GM18873 (cell line): ENCODE measurements around the gene SAMD4A.

Experiments
- ATAC-seq: cut with Tn5 transposase; IDR thresholded peaks from one replicate; pipeline ENCODE4 v1.9.1; 2021; ENCODE audit warnings: mild to moderate bottlenecking, moderate library complexity, moderate number of reproducible peaks; ENCODE audit not compliant: unreplicated experiment, low FRiP score

The SAMD4A gene

DNA sequence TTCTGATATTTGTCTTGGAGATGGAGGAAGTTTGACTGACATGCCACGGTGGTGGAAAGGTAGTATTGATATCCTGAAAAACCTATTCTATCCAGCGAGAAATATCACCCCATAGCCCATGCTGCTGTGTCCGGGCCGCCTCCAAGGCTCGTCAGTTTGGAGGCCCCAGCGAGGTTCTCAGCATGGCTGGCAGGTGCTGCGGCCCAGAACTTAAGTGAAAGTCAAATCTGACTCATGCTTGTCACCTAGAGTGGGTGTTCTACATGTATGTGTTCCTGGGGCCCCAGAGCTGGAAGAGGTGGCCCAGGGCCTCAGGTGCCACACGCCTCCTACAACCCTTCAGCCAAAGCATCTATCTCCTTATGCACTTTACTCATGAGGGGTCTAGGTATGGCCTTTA is 242.8 kb downstream of the SAMD4A start:
- ATAC-seq: no peak

DNA sequence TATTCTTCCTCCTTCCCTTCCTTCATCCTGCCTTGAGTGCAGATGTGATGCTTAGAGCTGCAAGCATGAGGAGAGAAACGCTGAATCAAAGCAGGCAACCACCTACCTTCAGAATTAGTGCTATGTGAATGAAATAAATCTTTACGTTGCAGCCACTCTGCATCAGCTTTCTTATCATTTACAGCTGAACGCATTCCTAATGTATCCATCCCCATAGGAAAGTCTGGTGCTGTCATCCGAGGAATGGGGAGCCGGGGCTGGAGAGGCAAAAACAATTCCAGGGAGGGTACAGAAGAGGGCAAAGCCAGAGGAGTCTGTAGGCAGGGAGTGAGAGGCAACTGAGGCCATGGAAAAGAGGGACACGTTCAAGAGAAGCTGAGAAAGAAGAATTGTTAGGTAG is 245.7 kb downstream of the SAMD4A start:
- no peak for ATAC-seq

DNA sequence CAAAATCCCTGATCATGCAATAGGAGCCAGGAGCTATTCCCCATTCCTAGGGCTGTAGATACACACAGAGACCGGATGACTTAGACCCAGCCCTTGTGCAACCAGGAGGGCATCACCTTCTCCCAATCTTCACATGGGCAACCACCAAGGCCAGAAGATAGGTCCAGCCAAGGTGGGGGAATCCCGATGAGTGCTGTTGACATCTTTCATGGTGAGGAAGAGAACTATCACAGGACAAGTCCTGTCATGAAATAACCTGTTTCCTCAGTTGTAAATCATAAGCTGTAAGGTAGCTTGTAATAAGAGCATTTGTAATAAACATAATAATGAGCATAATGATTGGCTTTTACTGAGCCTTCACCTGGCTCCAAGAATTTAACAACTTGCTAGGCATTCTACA is 246.2 kb downstream of the SAMD4A start:
- ATAC-seq: no peak

DNA sequence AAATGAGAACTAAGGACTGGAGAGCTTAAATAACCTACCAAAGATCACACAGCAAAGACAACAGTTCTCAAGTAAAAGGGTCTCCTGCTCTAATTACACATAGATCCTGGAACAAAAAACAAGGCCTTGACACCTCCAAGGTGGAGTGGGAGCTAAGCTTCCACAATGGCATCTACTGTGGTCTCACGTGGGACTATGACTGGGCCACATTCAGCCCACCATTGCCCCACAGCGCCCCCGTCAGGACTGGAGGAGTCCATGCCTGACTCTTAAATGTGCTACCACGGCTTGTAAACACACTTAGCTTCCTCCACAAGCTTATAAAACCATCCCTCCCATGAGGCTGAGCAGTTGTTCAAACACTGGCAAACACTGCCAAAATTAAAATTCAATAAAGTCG is 247.1 kb downstream of the SAMD4A start:
- ATAC-seq: no peak

DNA sequence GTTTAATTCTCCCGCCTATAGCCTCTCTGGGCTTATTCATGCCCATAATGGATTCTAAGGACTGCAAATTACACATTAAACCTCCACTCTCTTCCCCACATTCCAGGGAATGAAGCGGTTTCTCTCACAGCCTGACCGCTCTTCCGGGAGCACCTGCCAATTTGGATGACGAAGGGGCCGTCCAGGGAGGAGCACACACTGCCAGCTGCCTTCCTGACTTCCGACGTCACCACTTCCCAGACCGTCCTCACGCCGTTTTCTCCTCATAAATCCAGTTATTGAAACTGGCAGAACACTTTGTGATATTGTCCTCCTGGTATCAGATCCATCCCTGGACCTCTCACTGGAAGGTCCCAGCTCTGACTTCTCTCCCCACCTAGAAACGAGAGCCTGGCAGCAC is 248.1 kb downstream of the SAMD4A start:
- ATAC-seq: no peak

DNA sequence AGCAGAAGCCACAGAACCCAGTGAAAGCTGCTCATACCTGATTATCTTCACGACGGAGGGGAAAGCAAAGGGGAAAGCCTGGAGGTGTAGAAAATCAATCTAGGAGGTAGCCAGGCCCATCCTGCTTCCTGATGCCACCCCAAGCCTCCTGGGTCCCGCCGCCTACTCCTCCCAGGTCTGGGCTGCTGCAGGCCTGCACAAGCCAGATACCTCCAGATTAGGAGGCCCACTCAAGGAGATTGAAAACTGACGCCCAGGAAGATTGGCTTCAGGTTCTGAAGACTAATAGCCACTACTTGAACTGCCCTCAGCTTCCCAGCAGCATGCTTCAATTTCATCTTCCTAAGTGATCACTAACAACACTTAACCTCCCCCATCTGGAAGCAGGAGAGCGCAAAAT is 248.6 kb downstream of the SAMD4A start:
- ATAC-seq: no peak

DNA sequence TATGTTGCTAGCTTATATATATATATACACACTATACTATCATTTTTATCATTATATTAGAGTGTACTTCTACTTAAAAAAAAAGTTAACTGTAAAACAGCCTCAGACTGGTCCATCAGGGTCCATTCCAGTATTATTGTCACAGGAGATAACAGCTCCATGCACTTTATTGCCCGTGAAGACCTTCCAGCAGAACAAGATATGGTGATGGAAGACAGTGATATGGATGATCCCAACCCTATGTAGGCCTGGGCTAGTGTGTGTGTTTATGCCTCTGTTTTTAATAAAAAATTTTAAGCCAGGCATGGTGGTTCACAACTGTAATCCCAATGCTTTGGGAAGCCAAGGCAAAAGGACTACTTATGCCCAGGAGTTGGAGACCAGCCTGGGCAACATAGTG is 249.5 kb downstream of the SAMD4A start:
- ATAC-seq: no peak

DNA sequence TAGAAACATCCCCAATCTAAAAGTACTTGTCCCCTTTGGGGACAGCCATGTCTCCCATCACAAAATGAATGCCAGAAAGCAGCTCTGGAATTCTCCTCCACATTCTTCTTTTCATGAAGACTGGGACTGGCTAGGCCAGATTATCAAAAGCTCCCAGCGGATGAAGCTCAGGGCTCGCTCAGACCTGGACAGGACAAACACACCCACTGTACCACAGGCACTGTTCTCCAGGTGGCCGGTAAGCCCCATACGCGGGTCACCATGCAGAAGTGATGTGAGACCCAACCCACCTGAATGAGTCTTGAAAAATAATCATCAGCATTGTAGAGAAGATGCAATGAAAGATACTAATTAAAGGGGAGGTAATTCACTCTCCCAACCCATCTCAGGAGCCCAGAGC is 250.6 kb downstream of the SAMD4A start:
- no peak for ATAC-seq

DNA sequence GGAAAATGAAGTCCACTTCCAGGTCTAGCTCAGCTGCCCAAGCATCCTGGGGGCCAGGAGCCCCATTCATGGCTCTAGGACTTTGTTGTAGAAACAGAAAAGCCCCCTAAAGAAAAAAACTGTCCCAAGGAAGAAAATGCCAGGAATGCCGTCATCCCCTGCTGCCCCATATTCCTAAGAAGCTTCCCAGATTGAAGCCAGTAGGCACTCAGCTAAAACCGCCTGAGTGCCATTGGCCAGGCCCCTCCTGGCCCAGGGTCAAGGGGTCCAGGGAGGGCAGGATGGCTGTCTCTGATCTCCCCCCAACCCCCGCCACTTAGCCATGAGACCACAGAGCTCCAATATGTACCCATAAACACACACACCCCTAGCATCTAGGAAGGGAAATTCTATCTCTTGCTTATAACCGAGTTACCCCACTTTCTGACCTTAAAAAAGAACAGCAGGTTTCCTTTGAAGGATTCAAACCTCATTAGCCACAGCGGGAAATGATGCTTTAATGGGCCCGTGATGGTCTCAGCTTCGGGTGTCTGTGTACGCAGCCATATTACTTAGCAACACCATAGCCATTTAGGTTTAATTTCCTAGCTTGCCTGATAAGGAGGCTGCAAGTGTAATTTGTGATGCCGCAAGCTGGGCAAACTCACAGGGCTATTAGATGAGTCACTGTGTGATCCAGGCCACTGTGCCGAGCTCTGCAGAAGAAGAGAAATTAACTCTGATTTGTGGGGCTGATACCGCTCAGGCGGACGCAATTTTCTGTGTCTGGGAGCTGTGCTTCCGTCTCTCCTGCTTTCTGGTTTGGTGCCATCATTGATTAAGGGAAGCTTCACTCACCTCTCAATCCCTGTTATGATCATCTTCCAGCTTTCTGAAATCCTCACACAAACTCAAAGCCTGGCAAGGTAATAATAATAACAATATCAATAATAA is 251.5 kb downstream of the SAMD4A start:
- no peak for ATAC-seq

DNA sequence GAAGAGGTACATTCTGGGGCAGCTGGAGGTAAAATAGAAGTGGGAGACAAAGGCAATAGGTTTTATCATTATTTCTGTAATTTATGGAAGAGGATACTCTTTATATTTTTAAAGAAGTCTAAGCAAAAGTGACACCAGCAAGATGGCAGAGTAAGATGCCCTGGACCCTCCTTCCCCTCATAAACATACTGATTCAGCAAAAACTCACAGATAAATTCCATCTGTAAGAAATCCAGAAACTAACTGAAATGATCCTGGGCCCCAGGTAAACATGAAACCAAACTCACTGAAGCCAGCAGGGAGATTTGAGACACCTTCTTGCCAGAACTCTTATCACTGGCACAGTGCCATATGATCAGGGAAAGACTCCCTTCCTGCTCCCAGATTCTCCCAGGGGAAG is 255.8 kb downstream of the SAMD4A start:
- ATAC-seq: no peak

DNA sequence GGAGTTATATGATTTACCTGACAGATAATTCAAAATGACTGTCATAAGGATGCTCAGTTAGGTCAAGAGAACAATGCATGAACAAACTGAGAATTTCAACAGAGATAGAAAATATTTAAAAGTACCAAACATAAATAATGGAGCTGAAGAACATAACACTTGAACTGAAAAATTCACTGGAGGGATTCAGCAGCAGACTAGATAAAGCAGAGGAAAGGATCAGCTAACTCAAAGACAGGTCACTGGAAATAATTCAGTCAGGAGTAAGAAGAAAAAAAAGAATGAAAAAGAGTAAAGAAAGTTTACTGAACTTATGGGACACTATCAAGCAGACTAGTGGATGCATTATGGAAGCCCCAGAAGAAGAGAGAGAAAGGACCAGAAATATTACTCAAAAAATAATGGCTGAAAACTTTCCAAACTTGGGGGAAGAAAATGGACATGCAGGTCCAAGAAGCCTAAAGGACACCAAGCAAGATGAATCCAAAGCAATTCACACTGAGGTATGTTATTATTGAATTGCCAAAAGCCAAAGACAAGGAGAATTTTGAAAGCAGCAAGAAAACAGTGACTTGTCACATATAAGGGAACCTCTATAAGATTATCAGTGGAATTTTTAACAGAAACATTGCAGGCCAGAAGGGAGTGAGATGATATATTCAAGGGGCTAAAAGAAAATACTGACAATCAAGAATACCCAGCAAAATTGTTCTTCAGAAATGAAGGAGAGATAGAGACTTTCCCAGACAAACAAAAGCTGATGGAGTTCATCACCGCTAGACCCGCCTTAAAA is 257.0 kb downstream of the SAMD4A start:
- ATAC-seq: no peak

DNA sequence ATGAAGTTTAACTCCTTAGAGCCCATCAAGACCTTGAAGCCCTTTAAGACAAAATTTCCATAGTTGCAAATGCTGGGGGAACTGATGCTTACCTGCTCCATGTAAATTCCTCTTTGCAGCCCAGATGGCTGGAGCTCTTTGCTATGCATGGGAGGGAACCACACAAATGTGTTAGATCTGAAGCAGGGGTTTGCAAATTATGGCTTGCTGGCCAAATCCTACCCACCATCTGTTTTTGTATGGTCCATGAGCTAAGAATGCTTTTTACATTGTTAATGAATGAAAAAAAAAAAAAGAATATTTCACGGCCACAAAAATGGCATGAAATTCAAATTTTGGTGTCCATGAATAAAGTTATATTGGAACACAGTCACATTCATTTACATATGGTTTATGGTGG is 261.1 kb downstream of the SAMD4A start:
- ATAC-seq: no peak

DNA sequence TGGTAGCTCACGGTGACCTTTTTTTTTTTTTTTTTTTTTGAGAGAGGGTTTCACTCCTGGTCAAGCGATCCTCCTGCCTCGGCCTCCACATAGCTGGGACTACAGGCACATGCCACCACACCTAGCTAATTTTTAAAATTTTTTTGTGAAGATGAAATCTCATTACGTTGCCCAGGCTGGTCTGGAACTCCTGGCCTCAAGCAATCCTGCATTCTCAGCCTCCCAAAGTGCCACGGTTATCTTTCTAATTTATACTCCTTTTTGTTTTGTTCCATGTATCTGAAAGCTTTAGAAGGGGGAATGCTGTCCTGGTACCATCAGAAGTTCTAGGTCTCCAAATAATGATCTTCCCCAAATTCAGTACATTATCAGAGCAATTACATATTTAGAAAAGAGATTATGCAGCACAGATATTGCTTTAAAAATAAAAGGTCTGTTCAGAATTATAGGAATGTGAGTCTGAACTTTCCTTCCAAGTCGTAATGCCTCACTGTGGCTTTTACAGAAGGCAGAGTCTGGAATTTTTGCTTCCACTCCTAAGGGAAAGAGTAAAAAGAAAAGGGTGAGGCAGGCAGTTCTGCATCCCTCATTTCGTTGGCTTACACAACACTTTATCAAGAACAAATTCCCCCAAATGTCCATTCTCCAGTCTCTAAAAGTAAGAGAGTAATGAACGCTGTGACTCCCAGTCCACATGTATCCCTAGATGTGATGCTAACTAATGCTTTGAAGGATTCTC is 262.7 kb downstream of the SAMD4A start:
- ATAC-seq: no peak

DNA sequence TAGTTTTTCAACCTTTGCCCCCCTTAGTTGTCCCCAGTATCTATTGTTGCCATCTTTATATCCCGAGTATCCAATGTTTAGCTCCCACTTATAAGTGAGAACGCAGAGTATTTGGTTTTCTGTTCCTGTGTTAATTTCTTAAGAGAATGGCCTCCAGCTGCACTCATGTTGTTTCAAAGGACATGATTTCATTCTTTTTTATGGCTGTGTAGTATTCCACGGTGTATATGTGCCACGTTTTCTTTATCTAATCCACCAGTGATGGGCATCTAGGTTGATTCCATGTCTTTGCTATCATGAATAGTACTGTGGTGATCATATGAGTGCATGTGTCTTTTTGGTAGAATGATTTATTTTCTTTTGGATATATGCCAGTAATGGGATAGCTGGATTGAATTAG is 263.7 kb downstream of the SAMD4A start:
- no peak for ATAC-seq

DNA sequence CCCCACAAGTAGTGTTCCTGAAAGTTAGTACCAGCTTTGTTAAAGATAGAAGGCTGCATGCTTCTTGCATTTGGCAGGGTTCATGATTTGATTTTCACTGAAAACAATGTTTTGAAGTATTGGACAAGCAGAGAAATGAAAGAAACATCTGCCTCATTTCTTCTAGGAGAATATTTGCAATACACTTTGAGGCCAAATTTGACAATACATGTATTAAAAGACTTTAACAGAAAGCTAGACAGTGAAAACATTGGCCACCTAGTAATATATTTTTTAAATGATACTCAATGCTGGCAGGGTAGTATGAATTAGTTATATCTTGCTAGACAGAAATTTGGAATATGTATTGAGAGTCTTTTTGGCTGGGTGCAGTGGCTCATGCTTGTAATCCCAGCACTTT is 267.2 kb downstream of the SAMD4A start:
- ATAC-seq: no peak

DNA sequence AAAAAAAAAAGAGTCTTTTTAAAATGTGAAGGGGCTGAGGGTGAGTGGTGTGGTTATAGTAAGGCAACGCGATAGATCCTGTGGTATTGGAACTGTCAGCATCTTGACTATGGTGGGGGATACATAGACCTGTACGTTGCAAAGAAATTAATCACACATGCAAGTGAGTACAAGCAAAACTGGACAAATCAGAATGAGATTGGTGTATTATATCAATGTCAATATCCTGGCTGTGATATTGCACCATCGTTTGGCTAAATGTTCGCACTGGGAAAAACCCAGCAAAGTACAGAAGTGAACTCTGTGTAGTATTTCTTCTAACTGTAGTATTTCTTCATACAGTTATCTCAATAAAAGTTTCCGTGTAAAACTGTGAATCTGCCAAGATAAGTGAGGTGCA is 267.8 kb downstream of the SAMD4A start:
- no peak for ATAC-seq

DNA sequence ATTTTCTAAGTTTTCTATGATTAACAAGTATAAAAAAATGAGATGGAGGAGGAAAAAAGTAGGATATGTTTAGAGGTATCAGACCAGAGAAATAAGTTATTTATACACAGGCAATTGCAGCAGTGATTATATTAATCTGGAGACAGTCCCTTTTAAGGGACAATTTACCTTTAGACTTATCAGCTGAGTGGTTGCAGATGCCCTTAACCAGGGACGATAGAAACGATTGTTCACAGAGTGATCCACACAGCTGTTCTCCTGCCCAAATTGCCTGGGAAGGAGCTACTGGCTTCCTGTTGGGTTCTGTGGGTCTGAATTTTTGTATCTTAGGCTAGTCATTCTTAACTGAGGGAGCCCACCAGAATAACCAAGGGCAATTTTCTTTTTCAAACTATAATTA is 269.3 kb downstream of the SAMD4A start:
- no peak for ATAC-seq

DNA sequence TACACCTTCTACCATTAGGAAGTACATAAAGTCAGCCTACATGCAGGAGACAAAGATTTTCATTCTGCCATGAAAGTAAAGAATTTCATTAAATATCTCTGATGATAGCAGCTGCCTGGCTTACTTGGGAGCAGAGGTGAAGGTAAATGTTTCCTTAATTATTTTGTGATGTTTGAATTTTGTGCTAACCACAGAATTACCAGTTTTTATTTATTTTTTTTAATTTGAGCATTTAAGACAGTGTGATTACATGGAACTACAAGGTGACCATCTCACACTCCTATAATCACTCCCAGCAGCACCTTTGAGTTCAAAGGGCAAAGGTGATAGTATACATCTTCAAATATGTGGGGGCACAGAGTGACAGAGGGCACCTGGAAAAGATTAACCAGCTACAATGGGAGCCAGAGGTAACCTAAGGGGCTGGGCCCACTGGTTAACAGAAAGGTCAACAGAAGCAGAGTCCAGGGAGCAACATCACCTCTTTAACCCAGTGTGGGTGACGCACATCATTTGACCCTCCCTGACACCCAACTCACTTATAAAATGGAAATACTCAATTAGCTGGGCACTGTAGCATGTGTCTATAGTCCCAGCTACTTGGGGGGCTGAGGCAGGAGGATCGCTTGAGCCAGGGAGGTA is 270.7 kb downstream of the SAMD4A start:
- ATAC-seq: no peak

DNA sequence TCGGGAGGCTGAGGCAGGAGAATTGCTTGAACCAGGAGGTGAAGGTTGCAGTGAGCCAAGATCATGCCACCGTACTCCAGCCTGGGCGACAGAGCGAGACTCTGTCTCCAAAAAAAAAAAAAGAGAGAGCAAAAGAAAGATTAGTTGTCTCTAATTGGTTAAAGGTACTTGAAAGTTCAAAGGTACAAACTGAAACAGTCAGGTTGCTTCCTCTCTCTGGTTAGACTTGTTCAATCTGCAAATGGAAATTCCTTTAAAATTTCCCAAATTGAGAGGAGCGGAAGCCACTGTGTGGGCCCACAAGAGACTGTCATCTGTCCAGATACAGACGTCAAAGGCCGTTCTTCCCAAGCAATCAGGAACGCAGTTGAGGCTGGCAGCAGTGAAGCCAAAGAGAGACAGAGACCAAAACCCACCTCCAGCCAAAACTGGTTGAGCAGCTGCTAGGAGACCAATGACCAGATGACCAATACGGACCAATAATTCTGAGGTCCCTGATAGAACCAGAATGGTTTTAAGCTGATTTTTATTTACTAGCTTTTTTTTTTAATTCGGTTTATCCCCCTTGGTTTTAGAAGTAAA is 272.1 kb downstream of the SAMD4A start:
- no peak for ATAC-seq

DNA sequence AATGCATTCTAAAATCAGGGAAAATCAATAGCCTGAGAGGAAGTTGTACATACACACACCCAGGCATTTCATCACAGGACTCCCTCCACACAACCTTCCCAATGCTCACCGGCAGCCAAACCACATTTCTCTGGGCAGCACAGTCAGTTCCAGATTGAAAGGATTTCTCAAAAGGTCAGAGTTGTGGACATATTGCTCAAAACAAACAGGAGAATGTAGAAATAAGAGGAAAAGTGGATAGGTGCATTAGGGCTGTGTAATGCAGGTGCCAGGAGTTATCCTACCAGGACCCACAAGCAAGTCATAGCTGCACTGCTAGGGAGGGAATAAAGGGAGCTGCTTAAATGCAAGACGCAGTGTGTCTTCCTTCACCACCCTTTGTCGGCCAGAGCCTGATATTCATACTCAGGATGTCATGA is 272.8 kb downstream of the SAMD4A start:
- no peak for ATAC-seq
